SHP77 (cell line): ENCODE data around the gene DPP10.
A peak's percentile ranks its signal among the peaks of the same experiment; 100 is the strongest.
"Not testable (repeated sequence)": the region's sequence is repeated elsewhere in the genome, so short reads cannot be mapped to it uniquely, and the experiment has no call there.

Source experiments
- DNase-seq, 2 experiments: peaks; one replicate each; lab custom pipeline; 2025; lab: John Stamatoyannopoulos, UW

DPP10 gene

DNA sequence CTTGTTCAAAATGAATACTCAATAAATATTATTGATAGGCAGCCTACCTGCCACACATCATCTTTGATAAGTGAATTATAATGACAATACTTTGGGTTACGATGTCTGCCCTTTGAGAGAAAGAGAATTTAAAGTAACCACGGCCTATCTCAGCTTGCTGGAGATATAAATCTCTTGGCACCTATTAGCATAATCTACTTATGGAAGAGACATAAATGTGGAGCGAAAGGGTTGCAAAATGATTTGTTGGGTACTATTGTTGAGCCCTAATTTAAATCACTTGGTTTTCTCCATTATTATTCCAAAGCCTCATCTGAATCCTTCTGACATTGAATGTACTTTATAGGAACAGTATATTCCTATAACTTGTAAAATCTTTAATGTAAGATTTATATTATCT is 520.1 kb downstream of the DPP10 start:
- DNase-seq: no peak

DNA sequence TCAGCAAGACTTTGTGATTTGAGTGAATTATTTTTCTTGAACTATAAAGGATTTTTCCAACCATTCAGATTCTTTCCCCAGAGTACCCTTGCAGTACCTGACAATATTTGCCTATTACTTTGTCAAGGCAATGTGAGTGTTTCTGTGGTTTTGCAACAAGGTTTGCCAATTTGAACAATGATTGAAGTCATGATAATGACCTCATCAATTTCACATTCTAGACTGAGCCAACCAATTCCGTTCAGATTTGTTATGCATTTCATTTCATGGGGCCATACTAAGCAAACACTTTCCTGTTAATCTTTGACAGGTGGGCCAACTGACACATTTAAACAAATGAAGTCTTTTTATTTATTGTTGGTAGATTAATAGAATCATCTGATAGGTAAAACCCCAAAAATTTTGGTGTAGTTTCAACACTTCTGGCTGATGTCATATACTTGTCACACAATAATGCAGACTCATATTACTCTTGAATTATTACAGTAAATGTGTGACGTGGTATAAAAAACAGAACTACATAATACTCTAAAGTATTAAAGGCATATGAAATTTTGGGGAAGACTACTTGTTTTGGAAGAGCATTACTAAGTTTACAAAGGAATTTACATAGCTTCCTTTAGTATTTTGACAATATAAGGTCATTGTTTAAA is 526.4 kb downstream of the DPP10 start:
- peak; percentile 16 to 33 for DNase-seq

DNA sequence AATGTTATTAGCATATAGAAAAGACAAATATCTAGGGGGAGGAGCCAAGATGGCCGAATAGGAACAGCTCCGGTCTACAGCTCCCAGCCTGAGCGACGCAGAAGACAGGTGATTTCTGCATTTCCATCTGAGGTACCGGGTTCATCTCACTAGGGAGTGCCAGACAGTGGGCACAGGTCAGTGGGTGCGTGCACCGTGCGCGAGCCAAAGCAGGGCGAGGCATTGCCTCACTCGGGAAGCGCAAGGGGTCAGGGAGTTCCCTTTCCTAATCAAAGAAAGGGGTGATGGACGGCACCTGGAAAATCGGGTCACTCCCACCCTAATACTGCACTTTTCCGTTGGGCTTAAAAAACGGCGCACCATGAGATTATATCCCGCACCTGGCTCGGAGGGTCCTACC is 561.9 kb downstream of the DPP10 start:
- not testable (repeated sequence) for DNase-seq

GRCh38 chr2:115011721-115012120 is 569.3 kb downstream of the DPP10 start:
- DNase-seq: no peak

- DNase-seq: not testable (repeated sequence)
Measured at GRCh38 chr2:115022013-115022412, 579.6 kb downstream of the DPP10 start.

DNA sequence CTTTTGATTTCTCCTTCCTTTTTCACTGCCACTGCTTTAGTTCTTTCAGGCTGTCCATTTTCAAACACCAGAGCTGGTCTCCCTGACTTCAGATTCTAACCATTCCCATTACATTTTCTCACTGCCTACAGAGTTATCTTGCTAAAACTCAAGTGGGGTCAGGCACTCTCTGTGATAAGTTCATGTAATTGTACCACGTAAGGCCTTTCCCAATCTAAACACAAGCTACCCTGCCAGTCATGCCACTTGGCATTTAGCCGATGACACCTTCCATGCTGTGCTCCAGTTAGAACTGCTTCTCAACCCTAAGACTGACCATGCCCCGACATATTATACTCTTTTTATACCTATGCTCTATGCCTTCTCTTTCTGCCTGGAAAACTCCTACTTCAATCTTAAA is 592.4 kb downstream of the DPP10 start:
- DNase-seq: no peak

GRCh38 chr2:115036818-115037217 is 594.4 kb downstream of the DPP10 start:
- DNase-seq: no peak

DNA sequence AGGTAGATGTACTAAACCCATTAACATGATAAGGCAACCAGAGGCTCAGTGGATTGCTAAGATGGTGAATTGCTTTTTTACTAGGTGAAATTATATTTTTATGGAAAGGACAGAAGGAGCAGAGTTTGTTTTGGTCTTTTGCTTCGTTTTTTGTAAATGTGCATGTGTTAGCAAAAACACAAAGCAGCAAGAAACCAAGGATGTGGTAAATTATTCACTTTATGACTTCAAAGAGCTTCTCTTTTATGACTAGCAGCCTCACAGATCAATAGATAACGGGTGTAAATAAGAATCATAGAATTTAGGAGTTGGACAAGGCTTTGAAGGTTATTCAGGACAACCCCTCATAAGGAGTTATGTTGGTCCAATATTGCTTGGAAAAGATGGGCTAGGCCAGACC is 615.0 kb downstream of the DPP10 start:
- DNase-seq: no peak

DNA sequence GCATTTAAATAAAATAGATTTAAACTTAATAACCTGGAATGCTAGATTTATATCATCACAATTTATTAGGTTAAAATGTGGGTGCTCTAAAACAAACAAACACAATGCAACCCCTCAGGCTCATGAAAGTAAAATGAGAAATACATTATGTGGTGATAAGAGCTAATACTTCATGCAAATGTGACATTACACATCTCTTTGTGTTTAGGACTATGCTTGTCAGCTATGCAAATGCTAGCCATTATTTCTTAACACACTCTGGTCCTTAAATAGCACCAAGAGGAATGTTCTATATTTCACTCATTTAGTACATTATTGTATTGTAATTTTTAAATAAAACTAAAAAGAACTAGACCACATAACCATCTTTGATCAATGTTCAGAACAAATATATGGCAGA is 627.6 kb downstream of the DPP10 start:
- DNase-seq: no peak

GRCh38 chr2:115071534-115071933 is 629.1 kb downstream of the DPP10 start:
- DNase-seq: no peak

DNA sequence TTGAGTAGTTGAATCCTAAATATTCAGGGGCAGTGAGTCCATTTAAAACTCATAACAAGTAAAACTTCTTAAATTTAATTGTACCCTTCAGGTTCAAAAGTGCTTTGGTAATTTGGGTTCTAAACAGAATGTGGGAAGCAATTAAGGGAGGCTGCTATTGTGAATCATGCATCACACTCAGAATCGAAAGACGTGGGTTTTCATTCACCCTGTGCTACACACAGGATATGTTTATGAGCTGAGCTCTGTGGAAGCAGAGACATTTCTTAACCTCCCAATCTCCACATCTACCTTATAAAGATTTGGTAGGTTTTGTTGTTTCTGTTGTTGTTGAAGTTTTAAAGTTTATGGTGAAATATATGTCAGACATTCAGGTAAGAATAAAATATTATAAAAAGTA is 633.4 kb downstream of the DPP10 start:
- no peak for DNase-seq

GRCh38 chr2:115077626-115078025 is 635.2 kb downstream of the DPP10 start:
- DNase-seq: no peak

GRCh38 chr2:115083225-115083624 is 640.8 kb downstream of the DPP10 start:
- peak in 1 of 2 experiments; percentile 6 for DNase-seq

- no peak for DNase-seq
Measured at GRCh38 chr2:115083711-115084110, 641.3 kb downstream of the DPP10 start.

GRCh38 chr2:115084446-115084845 is 642.0 kb downstream of the DPP10 start:
- no peak for DNase-seq

DNA sequence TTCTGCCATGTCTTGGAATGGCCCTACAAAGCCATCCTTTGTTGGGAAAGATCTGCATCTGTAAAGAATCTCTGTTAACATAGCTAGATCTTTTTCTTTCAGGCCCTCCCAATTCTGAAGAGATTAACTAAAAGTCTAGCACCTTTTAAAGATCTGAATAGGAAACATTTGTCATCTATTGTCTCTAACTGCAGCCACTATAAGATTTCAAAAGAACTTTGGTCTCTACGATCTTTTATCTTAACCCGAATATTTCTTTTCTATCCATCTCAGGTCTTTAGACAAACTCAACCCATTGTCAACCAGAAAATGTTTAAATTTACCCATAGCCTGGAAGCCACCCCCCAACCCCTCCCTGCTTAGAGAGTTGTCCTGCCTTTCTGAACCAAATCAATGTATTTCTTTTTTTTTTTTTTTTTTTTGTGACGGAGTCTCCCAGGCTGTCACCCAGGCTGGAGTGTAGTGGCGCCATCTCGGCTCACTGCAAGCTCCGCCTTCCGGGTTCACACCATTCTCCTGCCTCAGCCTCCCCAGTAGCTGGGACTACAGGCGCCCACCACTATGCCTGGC is 643.7 kb downstream of the DPP10 start:
- not testable (repeated sequence) for DNase-seq

- DNase-seq: no peak
Measured at GRCh38 chr2:115094441-115094840, 652.0 kb downstream of the DPP10 start.

GRCh38 chr2:115105966-115106365 is 663.5 kb downstream of the DPP10 start:
- no peak for DNase-seq

- no peak for DNase-seq
Measured at GRCh38 chr2:115115135-115115534, 672.7 kb downstream of the DPP10 start.

DNA sequence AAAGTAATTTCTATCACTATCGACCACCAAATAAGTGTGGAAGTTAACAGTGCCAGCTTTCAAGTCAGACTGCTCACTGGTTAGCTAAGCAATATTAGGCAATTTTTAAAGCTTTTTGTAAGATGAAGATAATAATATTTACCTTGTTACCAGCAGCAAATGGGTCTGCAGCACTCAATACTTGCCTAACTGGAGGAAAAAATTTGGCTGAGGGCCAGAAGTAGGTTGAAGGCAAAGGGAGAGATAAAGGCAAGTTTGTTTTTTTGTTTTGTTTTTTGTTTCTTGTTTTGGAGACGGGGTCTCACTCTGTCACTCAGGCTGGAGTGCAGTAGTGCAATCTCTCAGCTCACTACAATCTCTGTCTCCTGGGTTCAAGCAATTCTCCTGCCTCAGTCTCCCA is 675.9 kb downstream of the DPP10 start:
- no peak for DNase-seq

DNA sequence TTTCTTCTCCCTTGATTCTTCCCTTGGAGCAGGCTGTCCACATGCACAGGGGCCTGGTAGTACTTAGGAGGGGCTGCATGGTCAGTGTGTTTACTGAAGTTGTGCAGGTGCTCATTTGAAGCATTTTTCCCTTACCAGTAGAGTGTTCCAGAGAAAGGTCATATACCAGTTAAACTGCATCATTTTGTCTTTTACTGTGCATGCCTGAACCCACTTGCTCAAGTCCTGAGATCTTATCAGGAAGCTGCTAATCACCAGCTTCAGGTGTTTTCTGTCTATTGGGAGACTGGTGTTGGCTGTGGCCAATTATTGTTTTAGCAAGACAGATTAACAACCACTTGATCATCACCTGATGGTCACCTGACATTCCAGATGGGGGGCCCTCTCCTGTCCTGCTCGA is 676.6 kb downstream of the DPP10 start:
- no peak for DNase-seq

DNA sequence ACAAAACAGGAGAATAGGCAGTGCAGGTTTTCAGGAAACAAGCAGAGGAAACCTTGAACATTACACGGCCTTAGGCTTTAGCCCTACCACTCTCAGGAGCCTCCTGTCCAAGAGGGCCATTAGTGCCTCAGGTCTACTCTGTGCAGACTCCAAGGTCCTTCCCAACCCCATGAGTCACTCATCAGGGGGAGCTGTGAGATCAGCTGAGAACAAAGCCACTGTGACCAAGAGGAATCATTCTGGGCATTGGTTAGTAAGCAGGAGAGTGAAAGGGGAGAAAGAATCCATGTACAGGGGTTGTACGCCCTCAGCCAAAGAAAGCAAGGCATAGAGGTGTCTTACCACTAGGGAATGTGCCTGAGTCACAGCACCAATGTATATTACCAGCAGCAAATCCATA is 680.3 kb downstream of the DPP10 start:
- no peak for DNase-seq

- DNase-seq: no peak
Measured at GRCh38 chr2:115124817-115125216, 682.4 kb downstream of the DPP10 start.

- DNase-seq: no peak
Measured at GRCh38 chr2:115129536-115129935, 687.1 kb downstream of the DPP10 start.
